HEK293T (cell line): ENCODE measurements around the gene SNX8.

ENCODE experiments used
- FOXA1 ChIP-seq: fragments of 450-650 bp; IDR thresholded peaks from 2 replicates; pipeline ENCODE4 v1.6.1; 2016; ENCODE audit warnings: mild to moderate bottlenecking
- FOXM1 ChIP-seq: fragments of 450-650 bp; IDR thresholded peaks from 2 replicates; pipeline ENCODE4 v1.6.1; 2017; ENCODE audit warnings: mild to moderate bottlenecking, borderline replicate concordance
- HDGF ChIP-seq: fragments of 450-650 bp; IDR thresholded peaks from 2 replicates; pipeline ENCODE4 v1.6.1; 2017; ENCODE audit warnings: antibody characterized with exemption, borderline replicate concordance
- L3MBTL2 ChIP-seq: fragments of 450-650 bp; conservative IDR thresholded peaks from 2 replicates; pipeline ENCODE4 v1.6.1; 2016; ENCODE audit warnings: mild to moderate bottlenecking
- NFRKB ChIP-seq: fragments of 450-650 bp; IDR thresholded peaks from 2 replicates; pipeline ENCODE4 v1.6.1; 2016; ENCODE audit warnings: mild to moderate bottlenecking, moderate library complexity
- PKNOX1 ChIP-seq: fragments of 450-650 bp; IDR thresholded peaks from 2 replicates; pipeline ENCODE4 v1.6.1; 2016
- SP1 ChIP-seq: fragments of 450-650 bp; IDR thresholded peaks from 2 replicates; pipeline ENCODE4 v1.6.1; 2017
- SUZ12 ChIP-seq: fragments of 450-650 bp; IDR thresholded peaks from 2 replicates; pipeline ENCODE4 v1.6.1; 2016; ENCODE audit warnings: mild to moderate bottlenecking
- TARDBP ChIP-seq: fragments of 450-650 bp; IDR thresholded peaks from 2 replicates; pipeline ENCODE4 v1.6.1; 2016

GRCh38 chr7:2299870-2300512 is 14.2 kb downstream of the SNX8 start:
- no peak for TF ChIP-seq SP1
- no peak for TF ChIP-seq SUZ12
- TF ChIP-seq FOXM1 = no peak
- no peak for TF ChIP-seq HDGF
- no peak for TF ChIP-seq FOXA1
- TF ChIP-seq NFRKB = no peak
- TF ChIP-seq TARDBP = no peak
- no peak for TF ChIP-seq L3MBTL2
- no peak for TF ChIP-seq PKNOX1
